Effector memory CD4-positive, alpha-beta T cell (primary cell): ENCODE results near the gene SPRN.

Experiments used
- DNase-seq, 3 donors: peaks; one replicate each; pipeline ENCODE4 v3.0.0-alpha.2; 2020
- H3K27ac ChIP-seq: 2 replicates; pipeline ENCODE4 v1.7.0; 2013; ENCODE audit warnings: mild to moderate bottlenecking, low read length, moderate library complexity; ENCODE audit not compliant: insufficient read depth, poor library complexity, severe bottlenecking
- H3K27me3 ChIP-seq: replicated peaks from 2 replicates; pipeline ENCODE4 v1.7.0; 2013; ENCODE audit warnings: mild to moderate bottlenecking, low read length; ENCODE audit not compliant: insufficient read depth, control insufficient read depth, poor library complexity, severe bottlenecking
- H3K36me3 ChIP-seq: 2 replicates; pipeline ENCODE4 v1.7.0; 2013; ENCODE audit warnings: mild to moderate bottlenecking, low read length, moderate library complexity; ENCODE audit not compliant: control insufficient read depth, insufficient read depth
- H3K4me1 ChIP-seq: 2 replicates; pipeline ENCODE4 v1.7.0; 2013; ENCODE audit warnings: low read length, mild to moderate bottlenecking; ENCODE audit not compliant: control insufficient read depth, insufficient read depth, poor library complexity, severe bottlenecking
- H3K4me3 ChIP-seq: 2 replicates; pipeline ENCODE4 v1.7.0; 2013; ENCODE audit warnings: low read length, low read depth, mild to moderate bottlenecking; ENCODE audit not compliant: insufficient read depth, poor library complexity, severe bottlenecking
- H3K9me3 ChIP-seq: 2 replicates; pipeline ENCODE4 v1.7.0; 2013; ENCODE audit warnings: mild to moderate bottlenecking, low read length, moderate library complexity; ENCODE audit not compliant: control insufficient read depth

SPRN gene

DNA sequence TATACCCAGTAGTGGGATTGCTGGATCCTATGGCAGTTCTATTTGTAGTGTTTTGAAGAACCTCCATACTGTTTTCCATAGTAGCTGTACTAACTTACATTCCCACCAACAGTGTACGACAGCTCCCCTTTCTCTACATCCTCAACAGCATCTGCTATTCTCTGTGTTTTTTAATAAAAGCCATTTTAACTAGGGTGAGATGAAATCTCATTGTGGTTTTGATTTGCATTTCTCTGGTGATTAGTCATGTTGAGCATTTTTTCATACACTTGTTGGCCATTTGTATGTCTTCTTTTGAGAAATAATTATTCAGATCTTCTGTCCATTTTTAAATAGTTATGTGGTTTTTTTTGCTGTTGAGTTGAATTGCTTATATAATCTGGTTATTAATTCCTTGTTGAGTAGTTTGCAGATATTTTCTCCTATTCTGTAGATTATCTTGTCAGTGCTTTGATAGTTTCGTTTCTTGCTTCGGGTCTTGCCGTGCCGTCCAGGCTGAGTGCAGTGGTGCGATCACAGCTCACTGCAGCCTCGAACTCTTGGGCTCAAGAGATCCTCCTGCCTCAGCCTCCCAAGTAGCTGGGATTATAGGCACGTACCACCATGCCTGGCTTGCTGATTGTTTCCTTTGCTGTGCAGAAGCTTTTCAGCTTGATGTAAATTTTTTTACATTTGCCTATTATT lies 18.4 kb downstream of the SPRN start:
- H3K9me3 ChIP-seq: no peaks in the 10 kb centered on the region
- peaks cover 49% of the 10 kb centered on the region for H3K36me3 ChIP-seq
- no peak overlapping the region for H3K27ac ChIP-seq
- H3K27me3 ChIP-seq: no peaks in the 10 kb centered on the region
- H3K4me1 ChIP-seq: peaks cover 3% of the 10 kb centered on the region
- no peak overlapping the region for H3K4me3 ChIP-seq
- DNase-seq: no peak

DNA sequence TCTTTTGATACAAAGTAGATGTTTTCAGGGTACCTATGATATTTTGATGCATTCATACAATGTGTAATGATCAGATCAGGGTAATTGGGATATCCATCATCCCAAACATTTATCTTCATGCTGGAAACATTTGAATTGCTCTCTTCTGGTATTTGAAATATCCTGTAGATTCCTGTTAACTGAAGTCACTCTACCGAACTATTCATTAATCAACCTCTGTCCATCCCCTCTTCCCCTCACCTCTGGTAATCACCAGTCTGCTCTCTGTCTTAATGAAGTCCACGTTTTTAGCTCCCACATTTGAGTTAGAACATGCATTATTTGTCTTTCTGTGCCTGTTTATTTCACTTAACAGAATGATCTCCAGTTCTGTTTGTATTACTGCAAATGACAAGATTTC lies 19.2 kb downstream of the SPRN start:
- no peaks in the 10 kb centered on the region for H3K27me3 ChIP-seq
- peaks cover 3% of the 10 kb centered on the region for H3K4me1 ChIP-seq
- H3K9me3 ChIP-seq: no peaks in the 10 kb centered on the region
- no peak overlapping the region for H3K27ac ChIP-seq
- DNase-seq: no peak
- H3K36me3 ChIP-seq: peaks cover 44% of the 10 kb centered on the region
- H3K4me3 ChIP-seq: no peak overlapping the region

DNA sequence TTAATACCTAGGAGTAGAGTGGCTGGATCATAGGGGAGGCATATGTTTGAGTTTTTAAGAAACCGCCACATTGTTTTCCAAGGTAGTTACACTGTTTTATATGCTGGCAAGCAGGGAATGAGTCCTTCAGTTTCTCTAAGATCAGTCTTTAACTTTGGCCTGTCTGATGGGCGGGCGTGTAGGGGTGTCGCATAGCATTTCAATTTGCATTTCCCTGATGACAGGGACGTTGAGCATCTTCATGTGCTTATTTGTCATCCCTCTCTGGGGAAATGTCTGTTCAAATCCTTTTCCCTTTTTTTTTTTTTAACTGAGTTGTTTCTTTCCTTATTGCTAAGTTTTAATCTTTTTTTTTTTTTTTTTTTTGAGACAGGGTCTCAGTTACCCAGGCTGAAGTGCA lies 20.6 kb downstream of the SPRN start:
- Histone ChIP-seq H3K4me3 (no peak overlapping the region), H3K36me3 (peaks cover 43% of the 10 kb centered on the region), H3K9me3 (no peaks in the 10 kb centered on the region), H3K4me1 (peaks cover 3% of the 10 kb centered on the region), H3K27me3 (no peaks in the 10 kb centered on the region), H3K27ac (no peak overlapping the region)
- no peak for DNase-seq

DNA sequence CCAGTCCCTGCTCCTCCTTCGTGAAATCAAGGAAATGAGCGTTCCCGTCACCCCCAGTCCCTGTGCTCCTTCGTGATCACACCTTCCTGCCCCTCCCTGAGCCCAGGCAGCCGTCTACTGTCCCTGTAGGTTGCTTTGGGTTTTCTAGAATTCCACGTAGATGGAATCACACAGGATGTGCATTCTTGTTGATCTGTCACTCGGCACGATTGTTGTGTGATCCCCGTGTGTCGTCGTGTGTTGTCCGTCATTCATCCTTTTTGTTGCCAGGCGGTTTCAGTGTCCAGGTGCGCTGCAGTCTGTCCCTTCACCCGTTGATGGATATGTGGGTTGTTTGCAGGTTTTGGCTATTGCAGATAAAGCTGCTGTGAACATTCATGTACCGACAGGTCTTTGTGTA lies 21.1 kb downstream of the SPRN start:
- Histone ChIP-seq H3K27ac (no peak overlapping the region), H3K4me1 (peaks cover 3% of the 10 kb centered on the region), H3K4me3 (no peak overlapping the region), H3K36me3 (peaks cover 44% of the 10 kb centered on the region), H3K9me3 (no peaks in the 10 kb centered on the region), H3K27me3 (no peaks in the 10 kb centered on the region)
- no peak for DNase-seq

DNA sequence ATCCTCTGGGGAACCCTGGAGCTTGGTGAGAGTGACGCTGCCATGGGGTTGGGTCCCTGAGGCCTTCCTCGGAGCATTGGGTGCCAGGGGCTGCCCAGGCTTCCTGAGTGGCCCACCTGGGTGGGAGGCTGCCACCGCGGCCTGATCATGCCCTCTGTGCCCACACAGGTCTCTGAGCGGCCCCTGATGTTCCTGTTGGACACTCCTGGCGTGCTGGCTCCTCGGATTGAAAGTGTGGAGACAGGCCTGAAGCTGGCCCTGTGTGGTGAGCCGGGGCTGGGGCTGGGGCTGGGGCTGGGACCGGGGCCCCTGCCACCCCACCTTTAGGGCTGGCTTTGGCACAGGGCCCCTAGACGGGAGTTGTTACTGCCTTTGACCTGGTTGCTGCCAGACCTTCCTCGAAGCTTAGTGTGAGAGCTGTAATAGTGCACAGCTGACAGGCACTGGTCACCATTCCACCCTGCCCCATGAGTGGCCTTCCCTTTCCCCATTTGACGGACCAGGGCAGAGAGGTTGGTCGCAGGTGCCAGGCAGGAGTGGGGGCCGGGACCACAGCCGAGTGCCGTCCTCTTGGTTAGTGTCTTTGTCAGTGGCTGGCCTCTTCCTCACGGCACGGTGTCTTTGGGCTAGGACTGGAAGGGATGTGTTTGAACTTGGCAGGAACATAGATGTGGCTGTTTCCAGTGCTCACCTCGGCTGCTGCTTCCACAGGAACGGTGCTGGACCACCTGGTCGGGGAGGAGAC lies 22.3 kb downstream of the SPRN start:
- Histone ChIP-seq H3K9me3 (no peaks in the 10 kb centered on the region), H3K27me3 (no peaks in the 10 kb centered on the region), H3K4me1 (peaks cover 3% of the 10 kb centered on the region), H3K36me3 (peaks cover 42% of the 10 kb centered on the region), H3K27ac (no peak overlapping the region), H3K4me3 (no peak overlapping the region)
- no peak for DNase-seq

DNA sequence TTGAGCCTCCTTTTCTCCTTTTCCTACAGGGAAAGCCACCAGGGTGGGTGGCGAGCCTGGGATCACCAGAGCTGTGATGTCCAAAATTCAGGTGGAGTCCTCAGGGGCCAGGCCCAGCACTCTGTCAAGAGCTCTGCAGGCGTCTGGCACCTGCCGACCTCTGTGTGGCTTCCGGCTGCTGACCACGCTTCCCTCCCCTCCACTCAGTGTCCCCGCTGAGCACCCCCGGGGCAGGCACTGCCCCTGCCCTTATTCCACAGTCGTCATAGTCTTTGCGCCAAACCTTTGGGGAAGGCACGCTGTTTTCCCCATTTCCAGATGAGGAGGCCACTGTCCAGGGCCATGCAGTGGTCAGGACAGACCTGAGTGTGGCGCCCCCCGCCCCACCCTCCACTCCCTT lies 22.9 kb downstream of the SPRN start:
- Histone ChIP-seq H3K36me3 (peaks cover 45% of the 10 kb centered on the region), H3K27me3 (no peaks in the 10 kb centered on the region), H3K4me3 (no peak overlapping the region), H3K9me3 (no peaks in the 10 kb centered on the region), H3K27ac (no peak overlapping the region), H3K4me1 (peaks cover 3% of the 10 kb centered on the region)
- DNase-seq: no peak

DNA sequence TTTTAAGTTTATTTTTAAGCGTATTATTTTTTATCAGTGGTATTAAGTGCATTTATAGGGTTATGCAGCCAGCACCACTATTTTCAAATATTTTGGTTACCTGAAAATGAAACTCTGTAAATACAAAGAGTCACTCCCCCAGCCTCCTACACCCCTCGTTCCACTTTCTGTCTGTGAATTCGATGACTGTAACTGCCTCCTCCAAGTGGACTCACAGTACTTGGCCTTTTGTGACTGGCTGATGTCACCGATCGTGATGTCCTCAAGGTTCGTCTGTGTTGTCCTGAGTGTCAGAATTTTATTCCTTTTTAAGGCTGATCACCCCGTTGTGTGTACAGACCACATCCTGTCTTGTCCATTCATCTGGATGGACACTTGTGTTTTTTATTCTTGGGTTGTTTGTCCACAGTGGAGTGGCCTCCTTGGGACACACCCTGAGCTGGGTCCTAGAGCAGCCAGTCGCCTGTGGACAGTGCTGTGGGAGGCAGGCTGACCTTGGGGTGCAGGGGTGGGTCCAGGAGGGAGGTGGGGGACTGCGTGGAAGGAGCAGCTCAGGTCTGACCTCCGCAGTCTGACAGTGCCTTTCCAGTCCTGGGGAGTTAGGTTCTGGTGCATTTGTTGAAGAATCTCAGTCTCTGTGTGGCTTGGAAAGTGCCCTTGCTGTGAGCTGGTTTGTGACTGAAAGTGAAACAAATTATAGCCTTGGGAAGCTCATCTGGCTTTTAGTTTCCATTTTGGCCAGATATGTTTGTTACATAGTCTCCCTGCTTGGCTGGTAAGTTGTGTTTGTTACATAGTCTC lies 23.6 kb downstream of the SPRN start:
- DNase-seq: no peak
- H3K27ac ChIP-seq: no peak overlapping the region
- H3K4me3 ChIP-seq: no peak overlapping the region
- H3K27me3 ChIP-seq: no peaks in the 10 kb centered on the region
- H3K9me3 ChIP-seq: no peaks in the 10 kb centered on the region
- peaks cover 51% of the 10 kb centered on the region for H3K36me3 ChIP-seq
- peaks cover 3% of the 10 kb centered on the region for H3K4me1 ChIP-seq

DNA sequence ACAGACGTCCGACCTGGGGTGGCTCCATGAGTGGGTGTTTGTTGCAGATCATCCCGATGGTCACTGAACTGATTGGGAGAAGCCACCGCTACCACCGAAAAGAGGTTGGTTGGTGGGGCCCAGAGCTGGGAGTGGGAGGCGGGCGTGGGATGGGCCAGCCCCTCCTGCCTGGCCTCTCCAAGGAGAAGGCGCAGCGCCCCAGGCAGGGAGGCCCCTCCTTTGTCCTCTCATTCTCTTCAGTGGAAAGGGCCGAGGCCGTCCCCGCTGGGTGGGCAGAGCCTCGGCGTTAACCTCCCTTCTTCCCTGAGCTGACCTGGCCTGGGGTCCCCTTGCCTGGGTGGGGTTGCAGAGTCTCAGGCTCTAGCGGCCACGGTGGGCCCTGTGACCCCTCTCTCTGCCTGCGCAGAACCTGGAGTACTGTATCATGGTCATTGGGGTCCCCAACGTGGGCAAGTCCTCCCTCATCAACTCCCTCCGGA lies 25.3 kb downstream of the SPRN start:
- H3K4me1 ChIP-seq: peaks cover 8% of the 10 kb centered on the region
- H3K4me3 ChIP-seq: no peak overlapping the region
- H3K36me3 ChIP-seq: peaks cover 46% of the 10 kb centered on the region
- no peaks in the 10 kb centered on the region for H3K9me3 ChIP-seq
- no peak for DNase-seq
- H3K27ac ChIP-seq: no peak overlapping the region
- no peaks in the 10 kb centered on the region for H3K27me3 ChIP-seq

DNA sequence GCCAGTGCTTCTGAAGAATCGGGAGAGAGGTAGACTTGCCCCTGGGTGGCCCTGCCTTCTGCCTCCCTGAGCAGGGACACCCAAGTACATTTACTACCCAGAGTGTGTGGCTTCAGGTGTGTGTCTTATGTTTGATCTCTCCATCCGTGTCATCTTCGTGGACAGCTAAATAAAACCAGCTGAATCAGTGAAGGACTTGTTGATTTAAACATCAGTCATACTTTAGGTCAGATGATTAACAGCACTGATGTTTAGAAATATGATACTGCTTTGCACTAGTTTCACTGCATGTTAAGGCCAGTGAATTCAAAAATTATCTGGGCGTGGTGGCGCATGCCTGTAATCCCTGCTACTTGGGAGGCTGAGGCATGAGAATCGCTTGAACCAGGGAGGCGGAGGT lies 26.5 kb downstream of the SPRN start:
- Histone ChIP-seq H3K4me3 (no peak overlapping the region), H3K4me1 (peaks cover 12% of the 10 kb centered on the region), H3K27ac (no peak overlapping the region), H3K36me3 (peaks cover 46% of the 10 kb centered on the region), H3K27me3 (no peaks in the 10 kb centered on the region), H3K9me3 (no peaks in the 10 kb centered on the region)
- DNase-seq: no peak
